Transverse colon (tissue), 4 donors: ENCODE results near the gene AP2S1. TPM values are rescaled to one million over a fixed set of nuclear protein-coding genes. Genes with fewer than 3 reads are reported as not detected.
A peak's percentile ranks its signal among the peaks of the same experiment; 100 is the strongest.

ENCODE experiments used
- DNase-seq: peaks from one replicate; pipeline ENCODE4 v3.0.0-alpha.2; 2019
- H3K27ac ChIP-seq, 4 donors: fragments of 200-600 bp; sonication (generic); 2 replicates each; pipeline ENCODE4 v1.5.1; 2016 to 2018; ENCODE audit warnings: inconsistent platforms in 4 of 4
- H3K27me3 ChIP-seq: fragments of 200-600 bp; sonication (generic); 2 replicates; pipeline ENCODE4 v1.5.1; 2017; ENCODE audit warnings: inconsistent platforms
- H3K36me3 ChIP-seq, 4 donors: fragments of 200-600 bp; sonication (generic); 2 replicates each; pipeline ENCODE4 v1.5.1; 2017 to 2019; ENCODE audit warnings: inconsistent platforms in 4 of 4
- H3K4me1 ChIP-seq, 4 donors: fragments of 200-600 bp; sonication (generic); 2 replicates each; pipeline ENCODE4 v1.5.1; 2017 to 2020; ENCODE audit warnings: inconsistent platforms in 4 of 4
- H3K4me3 ChIP-seq, 4 donors: fragments of 200-600 bp; sonication (generic); 1 replicate in 1 of 4; 2 replicates in 3 of 4; pipeline versions ENCODE4 v1.5.1 to v1.6.1; 2017 to 2019; ENCODE audit warnings: inconsistent platforms in 4 of 4
- H3K9me3 ChIP-seq, 2 donors: fragments of 200-600 bp; sonication (generic); 2 replicates each; pipeline ENCODE4 v1.5.1; 2017 to 2019; ENCODE audit warnings: inconsistent platforms in 2 of 2
- EP300 ChIP-seq: sonication (generic); formaldehyde crosslinking; IDR thresholded peaks from one replicate; pipeline ENCODE4 v1.6.1; 2017; ENCODE audit warnings: antibody characterized with exemption, low read depth
- POLR2A ChIP-seq: fragments of 450-650 bp; IDR thresholded peaks from one replicate; pipeline ENCODE4 v1.6.1; 2016; ENCODE audit warnings: antibody characterized with exemption, mild to moderate bottlenecking, moderate library complexity
- POLR2AphosphoS5 ChIP-seq, 3 donors: sonication (generic); formaldehyde crosslinking; IDR thresholded peaks; one replicate each; pipeline ENCODE4 v1.6.1; 2016; ENCODE audit warnings: antibody characterized with exemption in 3 of 3
- WGBS, 2 donors: methylation state at CpG; one replicate each; pipeline ENCODE4 v1.1.5; 2018; ENCODE audit warnings: low coverage in 1 of 2; 5-methylcytosine and 5-hydroxymethylcytosine counted together
- in situ Hi-C, 4 donors: fragments of 200-750 bp; cut with MboI; loops; one replicate each; pipeline versions ENCODE4 v1.15.0 to v1.15.1; 2017; ENCODE audit warnings: low sequenced_read_pairs in 3 of 4, low pct_ligation_motif_present in 1 of 4, low pct_unique_long_range_greater_than_20kb in 1 of 4
- intact Hi-C: fragments of 100-400 bp; cut with DNase I; formaldehyde crosslinking; loops from one replicate; pipeline ENCODE4 v1.15.1; 2023; ENCODE audit warnings: low total_unique reads
- total RNA-seq, 4 donors: library from RNA; depleted of rRNA; stranded (reverse); fragments of >200 nt; gene quantifications; one replicate each; pipeline ENCODE4 v1.1.0, GENCODE V29; 2016
- TF ChIP-seq, protein P1 (sequence below), 5 experiments: fragments of 200-600 bp in 3 of 5; fragments of 450-650 bp in 2 of 5; sonication (generic) in 3 of 5; IDR thresholded peaks; 1 replicate in 2 of 5; 2 replicates in 3 of 5; pipeline ENCODE4 v1.5.1; 2016 to 2017; ENCODE audit warnings: antibody characterized with exemption in 5 of 5, inconsistent platforms in 3 of 5, mild to moderate bottlenecking in 2 of 5, moderate library complexity in 1 of 5

AP2S1 gene
- total RNA-seq, 4 donors from 2014 or later: 50.1 to 96.9 (median 61.2) TPM

GRCh38 chr19:46803555-46803954, 47.1 kb downstream of the AP2S1 start:
- H3K9me3 ChIP-seq: no peaks in the 10 kb centered on the region
- intact Hi-C loops: no loop called here
- H3K27me3 ChIP-seq: no peaks in the 10 kb centered on the region
- H3K4me3 ChIP-seq: no peak overlapping the region
- TF ChIP-seq POLR2A: no peak
- no peak for TF ChIP-seq POLR2AphosphoS5 (IDR thresholded peaks at IDR 0.05)
- TF ChIP-seq, protein P1, sequence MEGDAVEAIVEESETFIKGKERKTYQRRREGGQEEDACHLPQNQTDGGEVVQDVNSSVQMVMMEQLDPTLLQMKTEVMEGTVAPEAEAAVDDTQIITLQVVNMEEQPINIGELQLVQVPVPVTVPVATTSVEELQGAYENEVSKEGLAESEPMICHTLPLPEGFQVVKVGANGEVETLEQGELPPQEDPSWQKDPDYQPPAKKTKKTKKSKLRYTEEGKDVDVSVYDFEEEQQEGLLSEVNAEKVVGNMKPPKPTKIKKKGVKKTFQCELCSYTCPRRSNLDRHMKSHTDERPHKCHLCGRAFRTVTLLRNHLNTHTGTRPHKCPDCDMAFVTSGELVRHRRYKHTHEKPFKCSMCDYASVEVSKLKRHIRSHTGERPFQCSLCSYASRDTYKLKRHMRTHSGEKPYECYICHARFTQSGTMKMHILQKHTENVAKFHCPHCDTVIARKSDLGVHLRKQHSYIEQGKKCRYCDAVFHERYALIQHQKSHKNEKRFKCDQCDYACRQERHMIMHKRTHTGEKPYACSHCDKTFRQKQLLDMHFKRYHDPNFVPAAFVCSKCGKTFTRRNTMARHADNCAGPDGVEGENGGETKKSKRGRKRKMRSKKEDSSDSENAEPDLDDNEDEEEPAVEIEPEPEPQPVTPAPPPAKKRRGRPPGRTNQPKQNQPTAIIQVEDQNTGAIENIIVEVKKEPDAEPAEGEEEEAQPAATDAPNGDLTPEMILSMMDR (IDR thresholded peaks at IDR 0.05): no peak
- TF ChIP-seq EP300: no peak
- H3K27ac ChIP-seq: peak overlapping the region in 2 of 4 donors; percentile 25 to 33
- H3K36me3 ChIP-seq: no peaks in the 10 kb centered on the region
- WGBS, 2 donors: 26 to 43% methylated on average over 1 to 2 of the region's 2 CpGs
- in situ Hi-C loops: no loop called here
- DNase-seq: peak; percentile 30
- H3K4me1 ChIP-seq: peaks cover 0 to 14% (median 7%) of the 10 kb centered on the region in 4 donors

DNA sequence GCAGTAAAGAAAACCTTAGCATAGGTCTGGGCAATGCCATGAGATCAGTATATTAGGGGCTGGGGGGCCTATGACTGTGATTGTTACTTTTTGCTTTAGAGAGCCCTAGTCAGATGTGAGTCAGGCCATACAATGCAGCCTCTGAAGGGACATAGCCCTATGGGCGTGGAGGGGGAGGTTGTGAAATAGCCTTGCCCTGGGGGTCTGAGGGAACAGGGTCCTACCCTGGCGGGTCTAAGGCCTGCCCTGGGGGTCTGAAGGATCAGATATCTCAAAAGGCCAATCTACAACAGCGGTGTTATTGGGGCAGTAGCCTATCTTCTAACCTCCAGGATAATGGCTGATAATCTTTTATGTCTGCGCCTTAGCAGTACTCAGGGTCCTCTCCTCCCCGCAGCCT, 48.5 kb downstream of the AP2S1 start:
- H3K4me3 ChIP-seq: no peak overlapping the region
- 93% methylated on average over 5 of the region's 5 CpGs; no CpG with 5 or more reads in 1 of the 2 donors for WGBS, 2 donors
- no peaks in the 10 kb centered on the region for H3K27me3 ChIP-seq
- H3K4me1 ChIP-seq: peaks cover 0 to 14% (median 7%) of the 10 kb centered on the region in 4 donors
- no peak for DNase-seq
- H3K27ac ChIP-seq: no peak overlapping the region
- in situ Hi-C loops (no loop called here), intact Hi-C loops (no loop called here)
- H3K36me3 ChIP-seq: no peaks in the 10 kb centered on the region
- no peak for TF ChIP-seq POLR2AphosphoS5 (IDR thresholded peaks at IDR 0.05)
- no peak for TF ChIP-seq EP300
- TF ChIP-seq, protein P1 (IDR thresholded peaks at IDR 0.05): no peak
- TF ChIP-seq POLR2A: no peak
- no peaks in the 10 kb centered on the region for H3K9me3 ChIP-seq

GRCh38 chr19:46798713-46799112, 51.9 kb downstream of the AP2S1 start:
- WGBS, 2 donors: 97 to 100% methylated on average over 2 of the region's 2 CpGs
- TF ChIP-seq, protein P1 (IDR thresholded peaks at IDR 0.05): no peak
- TF ChIP-seq POLR2A: no peak
- TF ChIP-seq POLR2AphosphoS5 (IDR thresholded peaks at IDR 0.05): no peak
- no peak for TF ChIP-seq EP300
- no peaks in the 10 kb centered on the region for H3K36me3 ChIP-seq
- H3K4me1 ChIP-seq: peaks cover 0 to 12% (median 6%) of the 10 kb centered on the region in 4 donors
- in situ Hi-C loops (no loop called here), intact Hi-C loops (no loop called here)
- H3K9me3 ChIP-seq: no peaks in the 10 kb centered on the region
- no peak for DNase-seq
- H3K4me3 ChIP-seq: no peak overlapping the region
- H3K27ac ChIP-seq: no peak overlapping the region
- no peaks in the 10 kb centered on the region for H3K27me3 ChIP-seq

- intact Hi-C loops (no loop called here), in situ Hi-C loops (no loop called here)
- Histone ChIP-seq H3K4me1 (peaks cover 0 to 5% (median 0%) of the 10 kb centered on the region in 4 donors), H3K36me3 (no peaks in the 10 kb centered on the region), H3K4me3 (no peak overlapping the region), H3K27me3 (no peaks in the 10 kb centered on the region), H3K9me3 (no peaks in the 10 kb centered on the region), H3K27ac (no peak overlapping the region)
- WGBS, 2 donors: 91% methylated on average over 1 of the region's 1 CpG; no CpG with 5 or more reads in 1 of the 2 donors
- DNase-seq: no peak
- TF ChIP-seq POLR2A (no peak), EP300 (no peak), POLR2AphosphoS5 (IDR thresholded peaks at IDR 0.05) (no peak)
- TF ChIP-seq, protein P1 (IDR thresholded peaks at IDR 0.05): no peak
These were observed 52.8 kb downstream of the AP2S1 start for GRCh38 chr19:46797881-46798280.
